Mesendoderm (in vitro differentiated cells): ENCODE measurements around the gene WDR17.

ENCODE experiments used
- DNase-seq: peaks from one replicate; pipeline ENCODE4 v3.0.0; 2013
- H2AK5ac ChIP-seq: 2 replicates; pipeline ENCODE4 v1.6.1; 2013; ENCODE audit warnings: low read length, inconsistent platforms
- H2BK120ac ChIP-seq: 2 replicates; pipeline ENCODE4 v1.6.1; 2013; ENCODE audit warnings: low read depth, mild to moderate bottlenecking, low read length, moderate library complexity, mixed read lengths
- H2BK15ac ChIP-seq: replicated peaks from 2 replicates; pipeline ENCODE4 v1.6.1; 2013; ENCODE audit warnings: low read depth, mild to moderate bottlenecking, moderate library complexity
- H2BK5ac ChIP-seq: 2 replicates; pipeline ENCODE4 v1.6.1; 2013; ENCODE audit warnings: low read length, inconsistent platforms
- H3K18ac ChIP-seq: 2 replicates; pipeline ENCODE4 v1.6.1; 2013; ENCODE audit warnings: mild to moderate bottlenecking, low read length, mixed read lengths
- H3K23ac ChIP-seq: one replicate; pipeline ENCODE4 v1.6.1; 2013; ENCODE audit warnings: low read length
- H3K27ac ChIP-seq: 2 replicates; pipeline ENCODE4 v1.5.1; 2013; ENCODE audit warnings: low read depth, mild to moderate bottlenecking, inconsistent platforms, low read length, moderate library complexity
- H3K27me3 ChIP-seq: 2 replicates; pipeline ENCODE4 v1.6.1; 2013; ENCODE audit warnings: low read length, control low read depth, mild to moderate bottlenecking, inconsistent platforms; ENCODE audit not compliant: insufficient read depth, poor library complexity
- H3K36me3 ChIP-seq: 2 replicates; pipeline ENCODE4 v1.6.1; 2013; ENCODE audit warnings: low read length, inconsistent platforms; ENCODE audit not compliant: control insufficient read depth, insufficient read depth
- H3K4ac ChIP-seq: one replicate; pipeline ENCODE4 v1.6.1; 2013; ENCODE audit warnings: low read depth, mild to moderate bottlenecking, low read length, moderate library complexity
- H3K4me1 ChIP-seq: 2 replicates; pipeline ENCODE4 v1.6.1; 2013; ENCODE audit warnings: low read depth, low read length, inconsistent platforms; ENCODE audit not compliant: control insufficient read depth
- H3K4me2 ChIP-seq: 2 replicates; pipeline ENCODE4 v1.6.1; 2013; ENCODE audit warnings: low read length
- H3K4me3 ChIP-seq: 2 replicates; pipeline ENCODE4 v1.5.1; 2013; ENCODE audit warnings: mild to moderate bottlenecking, low read length
- H3K56ac ChIP-seq: one replicate; pipeline ENCODE4 v1.6.1; 2013; ENCODE audit warnings: low read length
- H3K79me1 ChIP-seq: 2 replicates; pipeline ENCODE4 v1.6.1; 2013; ENCODE audit warnings: low read length, inconsistent platforms
- H3K79me2 ChIP-seq: 2 replicates; pipeline ENCODE4 v1.6.1; 2013; ENCODE audit warnings: mild to moderate bottlenecking, low read length; ENCODE audit not compliant: control insufficient read depth, insufficient read depth
- H3K9ac ChIP-seq: 2 replicates; pipeline ENCODE4 v1.6.1; 2013; ENCODE audit warnings: low read length, inconsistent platforms
- H4K5ac ChIP-seq: one replicate; pipeline ENCODE4 v1.6.1; 2013; ENCODE audit warnings: low read length
- H4K8ac ChIP-seq: one replicate; pipeline ENCODE4 v1.6.1; 2013; ENCODE audit warnings: low read depth, mild to moderate bottlenecking, control low read depth, low read length, moderate library complexity
- WGBS: extraction: QIAGEN DNeasy Blood & Tissue Kit; methylation state at CpG from one replicate; pipeline ENCODE4 v1.1.7; 2013; ENCODE audit warnings: low lambda C conversion rate, missing lambda C conversion rate; ENCODE audit not compliant: insufficient coverage; ENCODE audit errors: extremely low coverage; 5-methylcytosine and 5-hydroxymethylcytosine counted together

The WDR17 gene

GRCh38 chr4:176099314-176099713, 33.7 kb downstream of the WDR17 start:
- no peak overlapping the region for H3K9ac ChIP-seq
- no peak overlapping the region for H3K23ac ChIP-seq
- H3K56ac ChIP-seq = no peak overlapping the region
- no peak overlapping the region for H2BK5ac ChIP-seq
- no peak overlapping the region for H2AK5ac ChIP-seq
- no peak overlapping the region for H4K5ac ChIP-seq
- H2BK120ac ChIP-seq = no peak overlapping the region
- no peak overlapping the region for H3K18ac ChIP-seq
- H4K8ac ChIP-seq = no peak overlapping the region
- H3K36me3 ChIP-seq = no peaks in the 10 kb centered on the region
- no peaks in the 10 kb centered on the region for H3K79me1 ChIP-seq
- H2BK15ac ChIP-seq = no peak overlapping the region
- H3K4me2 ChIP-seq = no peak overlapping the region
- no CpG with 5 or more reads among the region's 2 CpGs for WGBS
- no peaks in the 10 kb centered on the region for H3K79me2 ChIP-seq
- H3K27ac ChIP-seq = no peak overlapping the region
- no peaks in the 10 kb centered on the region for H3K27me3 ChIP-seq
- H3K4ac ChIP-seq = no peak overlapping the region
- no peak overlapping the region for H3K4me3 ChIP-seq
- DNase-seq = peak; percentile 5
- H3K4me1 ChIP-seq = no peaks in the 10 kb centered on the region

- H3K23ac ChIP-seq = no peak overlapping the region
- H3K9ac ChIP-seq = no peak overlapping the region
- H4K8ac ChIP-seq = no peak overlapping the region
- no peak for DNase-seq
- no peak overlapping the region for H3K27ac ChIP-seq
- H3K4me2 ChIP-seq = no peak overlapping the region
- no peaks in the 10 kb centered on the region for H3K36me3 ChIP-seq
- no peak overlapping the region for H3K56ac ChIP-seq
- H3K79me2 ChIP-seq = no peaks in the 10 kb centered on the region
- H3K18ac ChIP-seq = no peak overlapping the region
- no peak overlapping the region for H2BK120ac ChIP-seq
- no peaks in the 10 kb centered on the region for H3K27me3 ChIP-seq
- no peak overlapping the region for H4K5ac ChIP-seq
- no peak overlapping the region for H2AK5ac ChIP-seq
- H3K79me1 ChIP-seq = no peaks in the 10 kb centered on the region
- no peaks in the 10 kb centered on the region for H3K4me1 ChIP-seq
- no peak overlapping the region for H3K4ac ChIP-seq
- H2BK15ac ChIP-seq = no peak overlapping the region
- H3K4me3 ChIP-seq = no peak overlapping the region
- H2BK5ac ChIP-seq = no peak overlapping the region
Measured at GRCh38 chr4:176102414-176103063, 36.9 kb downstream of the WDR17 start.

DNA sequence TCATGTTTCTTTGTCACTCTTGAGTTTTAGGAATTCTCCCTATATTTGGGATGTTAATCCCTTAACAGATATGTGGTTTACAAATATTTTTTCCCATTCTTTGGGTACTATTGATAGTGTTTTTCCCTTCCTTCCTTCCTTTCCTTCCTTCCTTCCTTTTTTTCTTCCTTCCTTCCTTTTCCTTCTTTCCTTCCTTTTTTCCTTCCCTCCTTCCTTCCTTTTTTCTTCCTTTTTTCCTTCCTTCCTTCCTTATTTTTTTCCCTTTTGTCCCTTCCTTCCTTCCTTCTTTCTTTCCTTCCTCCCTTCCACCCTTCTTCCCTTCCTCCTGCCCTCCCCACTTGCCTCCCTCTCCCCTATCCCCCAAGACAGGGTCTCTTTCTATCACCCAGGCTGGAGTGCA, 42.1 kb downstream of the WDR17 start:
- Histone ChIP-seq H3K36me3 (no peaks in the 10 kb centered on the region), H2BK15ac (no peak overlapping the region), H4K5ac (no peak overlapping the region), H3K4me3 (no peak overlapping the region), H2BK5ac (no peak overlapping the region), H3K79me1 (no peaks in the 10 kb centered on the region), H3K27me3 (no peaks in the 10 kb centered on the region), H3K4me2 (no peak overlapping the region), H2BK120ac (no peak overlapping the region), H3K56ac (no peak overlapping the region), H3K23ac (no peak overlapping the region), H3K9ac (no peak overlapping the region), H3K4me1 (no peaks in the 10 kb centered on the region), H3K4ac (no peak overlapping the region), H3K79me2 (no peaks in the 10 kb centered on the region), H4K8ac (no peak overlapping the region), H2AK5ac (no peak overlapping the region), H3K27ac (no peak overlapping the region), H3K18ac (no peak overlapping the region)
- DNase-seq = no peak

GRCh38 chr4:176123710-176124407, 58.2 kb downstream of the WDR17 start:
- Histone ChIP-seq H3K4me1 (no peaks in the 10 kb centered on the region), H3K27me3 (no peaks in the 10 kb centered on the region), H3K36me3 (no peaks in the 10 kb centered on the region), H3K4ac (no peak overlapping the region), H3K18ac (no peak overlapping the region), H2BK15ac (no peak overlapping the region), H3K56ac (no peak overlapping the region), H2BK120ac (no peak overlapping the region), H3K27ac (no peak overlapping the region), H2BK5ac (no peak overlapping the region), H2AK5ac (no peak overlapping the region), H4K5ac (no peak overlapping the region), H3K9ac (no peak overlapping the region), H3K4me2 (no peak overlapping the region), H4K8ac (no peak overlapping the region), H3K23ac (no peak overlapping the region), H3K79me2 (no peaks in the 10 kb centered on the region), H3K4me3 (no peak overlapping the region), H3K79me1 (no peaks in the 10 kb centered on the region)
- DNase-seq = peak; percentile 75
- no CpG with 5 or more reads among the region's 4 CpGs for WGBS

DNA sequence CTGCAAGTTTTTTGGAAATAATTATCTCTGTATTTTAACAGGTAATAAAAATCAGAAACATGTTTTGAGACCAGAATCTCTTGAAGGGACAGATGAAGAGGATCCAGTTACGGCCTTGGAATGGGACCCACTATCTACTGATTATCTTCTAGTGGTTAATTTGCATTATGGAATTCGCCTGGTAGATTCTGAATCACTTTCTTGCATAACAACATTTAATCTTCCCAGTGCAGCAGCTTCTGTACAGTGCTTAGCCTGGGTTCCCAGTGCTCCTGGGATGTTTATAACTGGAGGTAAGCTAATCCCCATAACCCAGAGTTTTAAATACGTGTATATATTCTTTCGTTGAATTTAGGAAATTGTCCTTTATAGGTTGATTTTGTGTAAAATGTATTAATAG, 59.4 kb downstream of the WDR17 start:
- Histone ChIP-seq H2BK120ac (no peak overlapping the region), H3K79me1 (no peaks in the 10 kb centered on the region), H4K8ac (no peak overlapping the region), H3K9ac (no peak overlapping the region), H3K79me2 (no peaks in the 10 kb centered on the region), H2AK5ac (no peak overlapping the region), H3K4me3 (no peak overlapping the region), H3K23ac (no peak overlapping the region), H2BK5ac (no peak overlapping the region), H3K56ac (no peak overlapping the region), H3K4ac (no peak overlapping the region), H3K36me3 (no peaks in the 10 kb centered on the region), H3K27me3 (no peaks in the 10 kb centered on the region), H3K4me2 (no peak overlapping the region), H2BK15ac (no peak overlapping the region), H3K4me1 (no peaks in the 10 kb centered on the region), H3K18ac (no peak overlapping the region), H3K27ac (no peak overlapping the region), H4K5ac (no peak overlapping the region)
- 100% methylated on average over 2 of the region's 4 CpGs for WGBS
- DNase-seq = no peak

DNA sequence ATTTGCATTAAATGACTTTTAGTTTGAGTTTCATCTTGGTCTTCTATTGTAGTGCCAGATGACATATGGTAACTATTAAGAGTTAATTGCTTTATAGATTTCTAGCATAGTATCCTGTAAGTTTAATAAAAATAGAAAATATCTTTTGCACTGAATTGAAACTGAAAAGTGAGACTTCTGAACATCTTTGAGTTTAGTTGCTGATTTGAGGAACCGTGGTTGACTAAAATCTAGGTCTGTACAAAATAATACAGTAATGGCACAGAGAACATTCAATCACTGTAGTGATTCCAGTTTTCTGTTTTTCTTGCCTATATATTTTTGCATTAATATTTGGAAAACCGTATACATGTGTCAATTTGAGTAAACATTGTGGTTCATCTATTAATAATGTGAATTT, 69.0 kb downstream of the WDR17 start:
- Histone ChIP-seq H3K79me2 (no peaks in the 10 kb centered on the region), H2BK120ac (no peak overlapping the region), H2AK5ac (no peak overlapping the region), H3K27me3 (no peaks in the 10 kb centered on the region), H3K27ac (no peak overlapping the region), H3K9ac (no peak overlapping the region), H2BK15ac (no peak overlapping the region), H3K4me3 (no peak overlapping the region), H3K23ac (no peak overlapping the region), H3K4ac (no peak overlapping the region), H2BK5ac (no peak overlapping the region), H3K36me3 (no peaks in the 10 kb centered on the region), H3K4me1 (no peaks in the 10 kb centered on the region), H4K8ac (no peak overlapping the region), H3K4me2 (no peak overlapping the region), H3K56ac (no peak overlapping the region), H3K18ac (no peak overlapping the region), H4K5ac (no peak overlapping the region), H3K79me1 (no peaks in the 10 kb centered on the region)
- no CpG with 5 or more reads among the region's 2 CpGs for WGBS
- DNase-seq = no peak
